Stimulated activated CD4-positive, alpha-beta T cell treated with anti-CD3 and anti-CD28 coated beads, Interleukin-12 subunit alpha, Interleukin-12 subunit beta, amount 100 ng/mL, for 24 hours (primary cell): ENCODE data around the gene LENEP.

Source experiments
- DNase-seq, 2 experiments: peaks; one replicate each; pipeline ENCODE4 v3.0.0-alpha.2; 2020; ENCODE audit warnings: low read depth in 2 of 2

Gene LENEP

DNA sequence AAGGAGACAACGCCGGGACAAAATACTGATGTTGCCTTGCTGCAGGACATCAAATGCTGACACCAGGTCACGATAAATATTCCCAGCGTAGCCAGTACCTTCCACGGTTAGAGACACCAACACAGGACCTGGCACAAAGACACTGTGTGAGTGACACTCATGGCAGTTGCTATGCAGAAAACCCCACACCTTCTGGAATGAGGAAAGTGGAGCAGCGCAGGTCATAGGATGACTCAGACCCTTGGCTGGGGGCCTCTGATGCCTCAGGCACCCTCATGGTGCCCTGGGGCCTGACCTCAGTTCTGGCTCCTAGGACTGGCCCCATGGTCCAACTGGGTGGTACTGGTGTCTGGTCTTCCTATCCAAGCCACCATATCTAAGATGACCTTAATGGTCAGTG lies 33.2 kb downstream of the LENEP start:
- DNase-seq, result no peak

- DNase-seq, result no peak
Observed at GRCh38 chr1:155029513-155030242, 36.3 kb downstream of the LENEP start.

- no peak for DNase-seq
Observed at GRCh38 chr1:155030243-155030795, 36.9 kb downstream of the LENEP start.

DNA sequence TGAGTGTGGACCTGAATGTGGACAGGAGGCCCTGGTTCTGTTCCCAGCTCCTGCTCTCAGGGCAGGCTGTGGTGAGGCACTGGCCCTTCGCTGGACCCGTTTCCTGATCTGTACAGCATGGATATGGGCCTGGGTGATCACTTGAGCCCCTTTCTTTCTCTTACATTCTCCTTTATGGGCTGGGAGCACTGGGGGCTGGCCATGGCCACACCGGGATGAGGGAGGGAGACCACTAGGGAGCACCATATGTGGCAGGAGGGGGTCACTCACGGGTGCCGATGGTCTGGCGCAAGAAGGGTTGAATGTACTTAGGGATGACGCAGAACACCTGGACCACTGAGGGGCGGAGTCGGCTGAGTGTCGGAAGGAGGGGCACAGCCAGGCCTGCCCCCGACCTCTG lies 37.5 kb downstream of the LENEP start:
- no peak for DNase-seq

GRCh38 chr1:155032886-155033285 lies 39.5 kb downstream of the LENEP start:
- DNase-seq, result no peak

DNA sequence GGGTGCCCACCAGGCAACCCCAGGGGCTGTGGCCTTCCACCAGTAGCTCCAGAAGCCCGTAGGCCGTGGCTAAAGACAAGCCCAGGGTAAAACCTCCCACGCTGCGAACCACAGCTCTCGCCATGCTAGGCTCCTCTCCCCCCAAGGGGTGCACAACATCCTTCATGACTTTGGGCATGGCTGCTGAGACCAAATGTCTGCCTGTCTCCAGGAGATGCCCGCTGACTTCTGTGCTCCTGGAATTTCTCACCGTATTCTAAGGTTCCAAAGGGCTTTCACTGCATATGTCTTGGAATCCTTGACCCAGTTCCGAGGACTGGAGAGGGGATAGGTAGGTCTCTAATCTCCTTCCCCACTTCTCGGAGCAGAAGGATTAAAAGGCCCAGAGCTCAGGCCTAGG lies 40.1 kb downstream of the LENEP start, which contains the start of the genes DCST1 and DCST2:
DCST1 (plus strand) TSS at position 301 of the 400 bp plus-strand sequence. CDS start 213 bp downstream, outside the sequence.
DCST2 (minus strand) TSS at position 258 of the 400 bp plus-strand sequence; CDS start at position 178, 80 bp downstream.
- DNase-seq, result no peak

GRCh38 chr1:155034318-155035208 lies 41.2 kb downstream of the LENEP start:
- no peak for DNase-seq

DNA sequence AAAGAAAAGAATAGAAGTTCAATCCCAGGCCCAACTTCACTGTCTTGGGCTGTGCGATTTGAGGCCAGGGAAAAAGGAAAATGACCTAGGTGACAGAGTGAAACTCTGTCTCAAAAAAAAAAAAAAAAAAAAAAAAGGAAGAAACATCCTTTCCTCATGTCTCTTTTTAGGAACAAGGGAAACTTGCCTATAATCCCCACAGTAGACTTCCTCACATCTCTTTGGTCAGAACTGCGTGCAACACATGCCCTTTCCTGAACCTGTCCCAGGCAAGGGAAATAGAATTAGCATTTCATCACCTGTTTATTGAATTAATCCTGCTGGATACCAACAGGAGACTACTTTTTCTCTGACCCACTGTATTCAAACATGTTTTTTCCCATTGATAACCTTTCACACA lies 42.5 kb downstream of the LENEP start:
- no peak for DNase-seq

GRCh38 chr1:155037043-155037442 lies 43.7 kb downstream of the LENEP start:
- no peak for DNase-seq

- DNase-seq, result no peak
Observed at GRCh38 chr1:155037851-155038441, 44.6 kb downstream of the LENEP start.

DNA sequence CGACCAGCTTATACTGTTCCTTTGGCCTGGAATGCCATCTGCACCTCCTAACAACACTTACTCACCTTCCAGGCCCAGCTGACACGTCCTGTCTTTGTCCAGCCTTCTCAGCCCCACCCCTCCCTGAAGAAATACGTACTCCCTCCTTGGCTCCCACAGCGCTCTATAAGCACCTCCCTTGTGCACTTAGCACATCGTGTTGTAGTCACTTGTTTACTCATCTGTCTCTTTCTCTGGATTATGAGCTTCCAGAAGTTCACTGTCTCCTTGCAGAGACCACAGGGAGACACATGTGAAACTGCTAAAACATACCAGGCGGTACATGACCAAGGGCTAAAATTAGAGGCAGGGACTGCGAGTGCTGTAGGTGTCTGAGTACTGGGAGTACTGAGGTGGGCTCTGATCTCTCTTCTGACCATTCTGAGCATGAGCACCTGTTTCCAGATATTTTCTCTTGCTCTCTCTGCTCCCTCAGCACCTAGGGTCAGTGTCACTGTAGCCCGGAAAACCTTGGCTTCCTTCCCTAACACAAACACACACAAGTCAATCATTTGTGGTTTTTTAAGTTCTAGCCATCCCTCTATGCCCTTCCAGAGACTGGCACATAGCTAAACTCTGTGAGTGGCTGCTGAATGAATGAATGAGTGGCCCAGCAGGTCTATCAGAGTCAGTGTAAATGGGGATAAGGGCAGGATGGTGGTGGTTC lies 45.4 kb downstream of the LENEP start:
- DNase-seq, result no peak

- no peak for DNase-seq
Observed at GRCh38 chr1:155039308-155039669, 45.9 kb downstream of the LENEP start.

DNA sequence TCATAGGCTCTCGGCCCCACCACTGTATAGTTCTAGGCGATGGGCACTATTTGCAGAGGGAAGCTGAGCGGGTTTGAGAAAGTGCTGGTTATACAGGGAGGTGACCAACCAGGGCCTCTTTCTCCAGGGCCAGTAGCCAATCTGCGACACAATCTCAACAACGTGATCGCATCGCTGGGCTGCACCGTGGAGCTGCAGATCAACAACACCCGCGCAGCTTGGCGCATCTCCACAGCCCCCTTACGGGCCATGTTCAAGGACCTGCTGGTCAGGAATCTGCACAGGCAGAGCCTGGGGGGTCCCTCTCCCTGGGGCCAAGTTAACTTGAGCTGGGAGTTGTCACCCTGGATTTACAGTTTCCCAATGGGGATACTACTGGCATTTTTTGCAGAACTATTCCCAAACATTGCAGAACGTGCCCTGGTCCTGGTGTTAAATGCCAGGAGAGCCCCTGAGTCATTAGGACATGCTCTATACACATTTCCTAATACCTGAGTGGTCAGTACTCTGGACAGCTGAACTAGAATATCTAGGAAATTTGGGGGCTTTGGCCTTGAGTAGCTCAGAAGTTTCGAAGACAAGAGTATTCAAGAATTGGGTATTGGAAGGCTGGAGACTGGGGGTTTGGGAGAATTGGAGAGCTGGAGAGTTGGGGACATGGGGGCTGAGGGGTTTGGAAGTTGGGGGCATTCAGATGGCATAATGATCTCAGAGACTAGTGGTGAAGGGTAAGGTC lies 47.1 kb downstream of the LENEP start:
- DNase-seq, result no peak

DNA sequence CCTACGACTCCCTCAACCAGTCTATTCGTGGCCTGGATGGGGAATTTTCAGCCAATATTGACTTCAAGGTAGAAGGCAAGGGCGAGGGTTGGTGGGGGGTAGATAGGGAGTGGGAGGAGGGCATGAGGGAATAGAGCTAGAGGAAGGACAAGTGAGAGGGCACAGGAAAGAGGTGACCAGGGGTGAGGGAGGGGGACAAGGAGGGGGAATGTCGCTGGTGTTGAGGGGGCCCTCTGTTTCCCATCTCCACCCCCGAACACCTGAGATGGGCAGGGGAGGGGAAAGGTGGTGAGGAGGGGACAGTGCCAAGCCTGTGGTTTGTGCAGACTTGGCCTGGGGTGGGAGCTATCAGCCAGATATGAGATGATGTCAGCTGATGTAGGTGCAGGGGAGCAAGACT lies 49.4 kb downstream of the LENEP start:
- no peak for DNase-seq

DNA sequence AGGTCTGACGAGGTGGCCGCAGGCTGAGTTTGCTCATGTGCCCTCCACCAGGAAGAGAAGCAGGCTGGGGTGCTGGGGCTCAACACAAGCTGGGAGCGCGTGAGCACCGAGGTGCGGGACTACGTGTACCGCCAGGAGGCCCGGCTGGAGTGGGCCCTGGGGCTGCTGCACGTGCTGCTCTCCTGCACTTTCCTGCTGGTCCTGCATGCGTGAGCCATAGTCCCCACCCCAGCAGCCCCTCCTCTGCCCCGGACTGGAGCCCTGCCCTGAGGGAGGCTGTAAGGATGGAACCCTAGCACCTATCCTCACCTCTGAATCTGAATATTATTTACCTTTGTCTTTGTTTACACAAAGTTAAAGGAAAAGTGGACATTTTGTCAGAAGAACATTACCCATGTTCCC lies 49.9 kb downstream of the LENEP start:
- DNase-seq, result no peak

DNA sequence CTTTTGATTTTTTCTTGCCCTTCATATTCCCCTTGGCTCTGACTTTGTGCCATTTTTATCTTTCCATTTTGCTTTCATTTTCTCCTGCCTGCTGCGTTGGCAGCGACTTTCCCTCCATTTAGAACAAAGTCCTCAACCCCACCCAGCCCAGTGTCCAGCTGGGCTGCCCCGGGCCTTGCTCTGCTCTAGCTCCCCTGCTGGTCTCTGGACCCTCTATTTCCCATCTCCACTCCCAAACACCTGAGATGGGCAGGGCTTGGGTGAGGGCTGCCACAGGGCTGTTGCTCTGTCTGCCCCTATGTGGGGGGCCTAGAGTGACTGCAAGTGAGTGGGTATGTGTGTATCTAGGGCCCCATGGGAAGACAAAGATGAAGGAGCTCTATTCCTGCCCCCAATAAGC lies 50.4 kb downstream of the LENEP start:
- DNase-seq, result no peak
